GM12878 (cell line): ENCODE data around the gene SLC9A7. TPM values are rescaled to one million over a fixed set of nuclear protein-coding genes. Genes with fewer than 3 reads are reported as not detected.

Source experiments
- ATAC-seq: fragments of 200-7000 bp; cut with Tn5 transposase; 3 replicates; pipeline ENCODE4 v1.9.1; 2020; ENCODE audit warnings: mild to moderate bottlenecking, moderate library complexity
- BruUV-seq: library from RNA; stranded (reverse); fragments of 400-500 nt; replicated peaks from 2 replicates; lab custom pipeline; 2021; lab: Mats Ljungman, UMichigan
- CTCF ChIA-PET: fragments of 300-600 bp; sonication (Branson Sonifier 250); formaldehyde crosslinking; extraction: SDS; loops from one replicate; lab custom pipeline; 2021; ENCODE audit warnings: inconsistent platforms; lab: Yijun Ruan, JAX
- POLR2A ChIA-PET: fragments of 350-600 bp; formaldehyde crosslinking; extraction: SDS; loops from one replicate; lab custom pipeline; 2021; ENCODE audit warnings: inconsistent platforms; lab: Charles Lee
- RAD21 ChIA-PET: fragments of 300-600 bp; sonication (Branson Sonifier 250); formaldehyde crosslinking; loops from one replicate; lab custom pipeline; 2023; ENCODE audit warnings: antibody characterized with exemption; ENCODE audit not compliant: unreplicated experiment; lab: Charles Lee
- SMC1A ChIA-PET: fragments of 300-600 bp; sonication (Branson Sonifier 250); formaldehyde crosslinking; loops from one replicate; lab custom pipeline; 2023; ENCODE audit not compliant: unreplicated experiment, uncharacterized antibody; lab: Charles Lee
- DNase-seq: peaks from one replicate; pipeline ENCODE4 v3.0.0-alpha.2; 2011; ENCODE audit warnings: low read depth, low spot score
- FAIRE-seq: peaks from 3 replicates; lab custom pipeline; 2011; peaks lifted over from hg19 to GRCh38; lab: Jason Lieb, UNC
- H2AFZ ChIP-seq: 2 replicates; pipeline ENCODE4 v1.6.0; 2011; ENCODE audit warnings: low read depth, low read length, control low read depth; ENCODE audit not compliant: control insufficient read depth
- H3K27ac ChIP-seq: 2 replicates; pipeline ENCODE4 v1.5.1; 2011; ENCODE audit warnings: control low read depth; ENCODE audit not compliant: control insufficient read depth, insufficient read depth
- H3K27me3 ChIP-seq, 2 experiments: replicated peaks in 1 of 2; 2 replicates each; pipeline versions ENCODE4 v1.6.0 to v1.6.1; 2011; ENCODE audit warnings: low read length in 1 of 2; ENCODE audit not compliant: control insufficient read depth in 2 of 2, insufficient read depth in 2 of 2
- H3K36me3 ChIP-seq, 2 experiments: 2 replicates each; pipeline ENCODE4 v1.5.1; 2011; ENCODE audit warnings: low read length in 1 of 2; ENCODE audit not compliant: control insufficient read depth in 2 of 2, insufficient read depth in 2 of 2
- H3K4me1 ChIP-seq: 2 replicates; pipeline ENCODE4 v1.6.1; 2011; ENCODE audit warnings: mild to moderate bottlenecking, low read length, moderate library complexity, mixed read lengths; ENCODE audit not compliant: control insufficient read depth, insufficient read depth
- H3K4me2 ChIP-seq: 2 replicates; pipeline ENCODE4 v1.6.0; 2011; ENCODE audit warnings: control low read depth; ENCODE audit not compliant: control insufficient read depth, insufficient read depth
- H3K4me3 ChIP-seq: fragments of 200-600 bp; sonication (generic); 2 replicates; pipeline ENCODE4 v1.5.1; 2016
- H3K79me2 ChIP-seq: 2 replicates; pipeline ENCODE4 v1.6.0; 2011; ENCODE audit warnings: low read length; ENCODE audit not compliant: control insufficient read depth, insufficient read depth
- H3K9ac ChIP-seq: 2 replicates; pipeline ENCODE4 v1.8.0; 2011; ENCODE audit warnings: low read length, control low read depth, mixed read lengths; ENCODE audit not compliant: control insufficient read depth, insufficient read depth
- H3K9me3 ChIP-seq: replicated peaks from 3 replicates; pipeline ENCODE4 v1.5.1; 2011; ENCODE audit warnings: mild to moderate bottlenecking, low read length; ENCODE audit not compliant: control insufficient read depth, insufficient read depth
- H4K20me1 ChIP-seq: 2 replicates; pipeline ENCODE4 v1.6.0; 2011; ENCODE audit not compliant: control insufficient read depth, insufficient read depth
- BCLAF1 ChIP-seq: fragments of 450-650 bp; IDR thresholded peaks from 2 replicates; pipeline ENCODE4 v1.6.1; 2017; ENCODE audit warnings: antibody characterized with exemption, mild to moderate bottlenecking, moderate library complexity
- CEBPB ChIP-seq, 2 experiments: fragments of 150-350 bp in 1 of 2; IDR thresholded peaks; 2 replicates each; pipeline ENCODE4 v1.6.1; 2012 to 2014; ENCODE audit warnings: low read depth in 2 of 2, low read length in 2 of 2, borderline replicate concordance in 1 of 2, inconsistent platforms in 1 of 2
- CREB1 ChIP-seq: IDR thresholded peaks from 2 replicates; pipeline ENCODE4 v1.6.1; 2012; ENCODE audit warnings: low read depth, mild to moderate bottlenecking, inconsistent platforms
- GABPA ChIP-seq: IDR thresholded peaks from 2 replicates; pipeline ENCODE4 v1.6.1; 2014; ENCODE audit warnings: antibody characterized with exemption, low read depth, mild to moderate bottlenecking, inconsistent platforms
- HDGF ChIP-seq: fragments of 450-650 bp; IDR thresholded peaks from 2 replicates; pipeline ENCODE4 v1.6.1; 2016; ENCODE audit warnings: antibody characterized with exemption
- MEF2A ChIP-seq: IDR thresholded peaks from 2 replicates; pipeline ENCODE4 v1.6.1; 2011; ENCODE audit warnings: low read depth, mild to moderate bottlenecking, low read length, moderate library complexity; ENCODE audit not compliant: insufficient read depth
- MTA3 ChIP-seq: IDR thresholded peaks from 2 replicates; pipeline ENCODE4 v1.6.1; 2012; ENCODE audit warnings: low read length, inconsistent platforms, borderline replicate concordance
- MYC ChIP-seq: IDR thresholded peaks from 2 replicates; pipeline ENCODE4 v1.6.1; 2011; ENCODE audit warnings: mild to moderate bottlenecking, low read length, moderate library complexity, inconsistent platforms; ENCODE audit not compliant: insufficient read depth, insufficient replicate concordance, insufficient read length, severe bottlenecking
- NR2F1 ChIP-seq: fragments of 450-650 bp; conservative IDR thresholded peaks from 2 replicates; pipeline ENCODE4 v1.6.1; 2017; ENCODE audit warnings: mild to moderate bottlenecking
- NRF1 ChIP-seq: conservative IDR thresholded peaks from 2 replicates; pipeline ENCODE4 v1.6.1; 2011; ENCODE audit warnings: mild to moderate bottlenecking, low read depth, low read length, improper control_type of control experiment
- PAX8 ChIP-seq: fragments of 450-650 bp; IDR thresholded peaks from 2 replicates; pipeline ENCODE4 v1.6.1; 2017; ENCODE audit warnings: mild to moderate bottlenecking, moderate library complexity
- POU2F2 ChIP-seq: IDR thresholded peaks from 3 replicates; pipeline ENCODE4 v1.6.1; 2011; ENCODE audit warnings: low read depth, mild to moderate bottlenecking, low read length, borderline replicate concordance
- RAD51 ChIP-seq: fragments of 450-650 bp; IDR thresholded peaks from 2 replicates; pipeline ENCODE4 v1.6.1; 2016; ENCODE audit warnings: moderate library complexity, mild to moderate bottlenecking, inconsistent platforms
- RUNX3 ChIP-seq: IDR thresholded peaks from 2 replicates; pipeline ENCODE4 v1.6.1; 2012; ENCODE audit warnings: low read length, inconsistent platforms
- SREBF1 ChIP-seq: IDR thresholded peaks from 2 replicates; pipeline ENCODE4 v1.6.1; 2012; ENCODE audit warnings: mild to moderate bottlenecking, low read length
- WGBS: methylation state at CpG from one replicate; pipeline ENCODE4 v1.1.6; 2016; ENCODE audit warnings: low lambda C conversion rate; ENCODE audit not compliant: insufficient replicate concordance, insufficient coverage; ENCODE audit errors: missing lambda C conversion rate; 5-methylcytosine and 5-hydroxymethylcytosine counted together
- in situ Hi-C: fragments of 300-500 bp; cut with MboI; formaldehyde crosslinking; loops from 9 replicates; pipeline ENCODE4 v1.14.3; 2018; ENCODE audit warnings: mixed read lengths
- intact Hi-C: fragments of 100-400 bp; cut with micrococcal nuclease; formaldehyde crosslinking; loops from one replicate; pipeline ENCODE4 v1.14.2; 2022; ENCODE audit not compliant: unreplicated experiment
- polyA plus RNA-seq, 11 experiments: library from polyadenylated mRNA; depleted of rRNA in 4 of 11; unstranded in 6 of 11; stranded (reverse) in 5 of 11; fragments of >200 nt; fragmentation: Nextera tagmentation in 4 of 11; fragmentation: Illumina TruSeq in 1 of 11; extraction: Ambion mirVana in 4 of 11; extraction: Trizol in 1 of 11; gene quantifications; 1 replicate in 1 of 11; 2 replicates in 10 of 11; pipeline versions ENCODE4 v1.2.1 to v1.2.3, GENCODE V29; 2011 to 2016; ENCODE audit warnings: inconsistent platforms in 2 of 11, missing spikeins in 2 of 11, low read depth in 1 of 11
- total RNA-seq, 4 experiments: library from RNA; depleted of rRNA in 3 of 4; stranded (reverse); fragments of >200 nt in 3 of 4; fragmentation: Illumina TruSeq in 1 of 4; extraction: Trizol in 1 of 4; gene quantifications; 2 replicates each; pipeline versions ENCODE4 v1.2.1 to v1.2.3, GENCODE V29; 2013 to 2021
- TF ChIP-seq, protein P1 (sequence below): fragments of 450-650 bp; IDR thresholded peaks from 2 replicates; pipeline ENCODE4 v1.6.1; 2017; ENCODE audit warnings: borderline replicate concordance
- TF ChIP-seq, protein P2 (sequence below): fragments of 450-650 bp; IDR thresholded peaks from 2 replicates; pipeline ENCODE4 v1.6.1; 2017; ENCODE audit warnings: low read depth, mild to moderate bottlenecking, moderate library complexity

SLC9A7 gene
- total and polyA plus RNA-seq, 10 of the 15 experiments (the other 5 are each of a cell fraction or from before 2014, with no cell fraction given), result 5.0 to 62.8 (median 30.5) TPM

GRCh38 chrX:46571423-46572339 lies 187.2 kb downstream of the SLC9A7 start:
- Histone ChIP-seq H3K27ac (peak overlapping the region; percentile 80), H3K79me2 (peaks cover 23% of the 10 kb centered on the region), H3K4me1 (peaks cover 26% of the 10 kb centered on the region), H3K4me2 (peak overlapping the region; percentile 75), H3K27me3 (no peaks in the 10 kb centered on the region), H3K9me3 (no peaks in the 10 kb centered on the region), H4K20me1 (no peaks in the 10 kb centered on the region), H3K9ac (peak overlapping the region; percentile 1), H3K4me3 (no peak overlapping the region), H3K36me3 (no peaks in the 10 kb centered on the region), H2AFZ (no peak overlapping the region)
- ChIA-PET RAD21 (interaction anchor here (1.0 to 2.5 kb wide), 10 partner anchors 9 to 224 kb away, joined by 3 to 43 read pairs (median 8); no protein-coding TSS in a partner anchor), SMC1A (interaction anchor here (0.6 to 2.7 kb wide), 16 partner anchors 10 to 267 kb away, joined by 3 to 34 read pairs (median 4); no protein-coding TSS in a partner anchor), CTCF (interaction anchor here (0.9 to 2.5 kb wide), 10 partner anchors 9 to 163 kb away, joined by 3 to 30 read pairs (median 4); no protein-coding TSS in a partner anchor), POLR2A (interaction anchor here (1.2 to 3.5 kb wide), 2 partner anchors 9 to 66 kb away, joined by 3 to 15 read pairs; no protein-coding TSS in a partner anchor)
- ATAC-seq (peak; percentile 11), FAIRE-seq (no peak), DNase-seq (no peak)
- 22% methylated on average over 10 of the region's 10 CpGs for WGBS
- intact Hi-C loops (loop anchor here (5.0 kb wide), 1 partner anchor 141 kb away; no protein-coding TSS in a partner anchor), in situ Hi-C loops (no loop called here)
- no TSS peak for BruUV-seq
- TF ChIP-seq NRF1 (no peak), HDGF (peak; percentile 47; the same call in 1 of the 2 replicates), RUNX3 (peak; percentile 45), CEBPB (IDR thresholded peaks at IDR 0.05; ENCODE audit: borderline replicate concordance in 1 of 2, low read depth in 2 of 2, low read length in 2 of 2) (no peak), GABPA (no peak), RAD51 (peak; percentile 57; the same call in 1 of the 2 replicates), MYC (no peak), PAX8 (no peak), BCLAF1 (no peak), NR2F1 (0 out of 2 replicates have a peak, but pooled peaks have one; percentile 12), CREB1 (no peak), MEF2A (no peak), POU2F2 (peak; percentile 57; the same call in 1 of the 3 replicates), MTA3 (no peak), SREBF1 (no peak)
- TF ChIP-seq, protein P1, sequence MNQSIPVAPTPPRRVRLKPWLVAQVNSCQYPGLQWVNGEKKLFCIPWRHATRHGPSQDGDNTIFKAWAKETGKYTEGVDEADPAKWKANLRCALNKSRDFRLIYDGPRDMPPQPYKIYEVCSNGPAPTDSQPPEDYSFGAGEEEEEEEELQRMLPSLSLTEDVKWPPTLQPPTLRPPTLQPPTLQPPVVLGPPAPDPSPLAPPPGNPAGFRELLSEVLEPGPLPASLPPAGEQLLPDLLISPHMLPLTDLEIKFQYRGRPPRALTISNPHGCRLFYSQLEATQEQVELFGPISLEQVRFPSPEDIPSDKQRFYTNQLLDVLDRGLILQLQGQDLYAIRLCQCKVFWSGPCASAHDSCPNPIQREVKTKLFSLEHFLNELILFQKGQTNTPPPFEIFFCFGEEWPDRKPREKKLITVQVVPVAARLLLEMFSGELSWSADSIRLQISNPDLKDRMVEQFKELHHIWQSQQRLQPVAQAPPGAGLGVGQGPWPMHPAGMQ, result no peak
- TF ChIP-seq, protein P2, sequence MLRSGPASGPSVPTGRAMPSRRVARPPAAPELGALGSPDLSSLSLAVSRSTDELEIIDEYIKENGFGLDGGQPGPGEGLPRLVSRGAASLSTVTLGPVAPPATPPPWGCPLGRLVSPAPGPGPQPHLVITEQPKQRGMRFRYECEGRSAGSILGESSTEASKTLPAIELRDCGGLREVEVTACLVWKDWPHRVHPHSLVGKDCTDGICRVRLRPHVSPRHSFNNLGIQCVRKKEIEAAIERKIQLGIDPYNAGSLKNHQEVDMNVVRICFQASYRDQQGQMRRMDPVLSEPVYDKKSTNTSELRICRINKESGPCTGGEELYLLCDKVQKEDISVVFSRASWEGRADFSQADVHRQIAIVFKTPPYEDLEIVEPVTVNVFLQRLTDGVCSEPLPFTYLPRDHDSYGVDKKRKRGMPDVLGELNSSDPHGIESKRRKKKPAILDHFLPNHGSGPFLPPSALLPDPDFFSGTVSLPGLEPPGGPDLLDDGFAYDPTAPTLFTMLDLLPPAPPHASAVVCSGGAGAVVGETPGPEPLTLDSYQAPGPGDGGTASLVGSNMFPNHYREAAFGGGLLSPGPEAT, result 0 out of 2 replicates have a peak, but pooled peaks have one; percentile 39
